HepG2 (cell line): ENCODE results near the gene JADE2. TPM values are rescaled to one million over a fixed set of nuclear protein-coding genes. Genes with fewer than 3 reads are reported as not detected.

Experiments
- ELF1 ChIP-seq: sonication (generic); formaldehyde crosslinking; IDR thresholded peaks from 2 replicates; pipeline ENCODE4 v1.4.0; 2020; ENCODE audit warnings: missing genetic modification reagents
- PRDM4 ChIP-seq: sonication (generic); formaldehyde crosslinking; IDR thresholded peaks from 2 replicates; pipeline ENCODE4 v1.9.0; 2021; ENCODE audit warnings: missing genetic modification reagents, borderline replicate concordance
- SAFB2 ChIP-seq: sonication (generic); formaldehyde crosslinking; IDR thresholded peaks from 2 replicates; pipeline ENCODE4 v1.5.1; 2020; ENCODE audit warnings: missing genetic modification reagents, low read depth, mild to moderate bottlenecking, borderline replicate concordance
- TOE1 ChIP-seq: sonication (generic); formaldehyde crosslinking; IDR thresholded peaks from 2 replicates; pipeline ENCODE4 v1.4.0; 2020; ENCODE audit warnings: mild to moderate bottlenecking, missing genetic modification reagents
- U2AF2 ChIP-seq: fragments of 200-400 bp; formaldehyde crosslinking; IDR thresholded peaks from 2 replicates; pipeline ENCODE4 v1.6.1; 2017; ENCODE audit warnings: low read depth, mild to moderate bottlenecking, low read length
- ZNF275 ChIP-seq: sonication (generic); formaldehyde crosslinking; IDR thresholded peaks from 2 replicates; pipeline ENCODE4 v1.8.0; 2022; ENCODE audit warnings: missing genetic modification reagents, mild to moderate bottlenecking, inconsistent platforms, borderline replicate concordance
- ZNF280D ChIP-seq: sonication (generic); formaldehyde crosslinking; IDR thresholded peaks from 2 replicates; pipeline ENCODE4 v1.5.1; 2020; ENCODE audit warnings: mild to moderate bottlenecking, missing genetic modification reagents
- ZNF431 ChIP-seq: sonication (generic); formaldehyde crosslinking; IDR thresholded peaks from 2 replicates; pipeline ENCODE4 v1.9.0; 2022; ENCODE audit warnings: missing genetic modification reagents, low read depth, mild to moderate bottlenecking, borderline replicate concordance
- polyA plus RNA-seq, 8 experiments: library from polyadenylated mRNA; depleted of rRNA in 3 of 8; stranded (reverse) in 7 of 8; unstranded in 1 of 8; fragments of >200 nt; fragmentation: Illumina TruSeq in 4 of 8; extraction: Trizol in 4 of 8; gene quantifications; 2 replicates each; pipeline versions ENCODE4 v1.2.1 to v1.2.3, GENCODE V29; 2011 to 2016; ENCODE audit warnings: low read depth in 4 of 8, missing spikeins in 1 of 8, mixed read lengths in 1 of 8; ENCODE audit not compliant: insufficient read depth in 1 of 8
- total RNA-seq, 5 experiments: library from RNA; depleted of rRNA; stranded (reverse); fragments of >200 nt; fragmentation: Illumina TruSeq; extraction: Trizol; gene quantifications; 2 replicates each; pipeline ENCODE4 v1.2.3, GENCODE V29; 2016; ENCODE audit warnings: low read depth in 1 of 5

JADE2 gene
- total and polyA plus RNA-seq, 2 of the 13 experiments (the other 11 are each of a cell fraction or from before 2014, with no cell fraction given): 7.5 to 15.1 TPM

GRCh38 chr5:134611515-134611914 lies 86.0 kb downstream of the JADE2 start (continued):
- no peak for TF ChIP-seq ZNF275 (CRISPR knock-in tag)
- no peak for TF ChIP-seq SAFB2
- TF ChIP-seq U2AF2: no peak
- no peak for TF ChIP-seq TOE1 (CRISPR knock-in tag)
- no peak for TF ChIP-seq ZNF280D
- TF ChIP-seq PRDM4 (CRISPR knock-in tag): no peak
- TF ChIP-seq ZNF431: no peak
- no peak for TF ChIP-seq ELF1 (CRISPR knock-in tag)
- TF ChIP-seq, all 625 proteins: peak for 0
